A673 (cell line): ENCODE measurements around the gene TSPAN14.

ENCODE experiments used
- EZH2 ChIP-seq: fragments of 200-600 bp; sonication (generic); IDR thresholded peaks from 2 replicates; pipeline ENCODE4 v1.6.1; 2017; ENCODE audit warnings: borderline replicate concordance, low read depth, mild to moderate bottlenecking, mixed read lengths, antibody characterized with exemption, low read length; ENCODE audit not compliant: poor library complexity, severe bottlenecking
- TF ChIP-seq, protein P1 (sequence below): fragments of 300-800, 200-600 bp; sonication (generic); conservative IDR thresholded peaks from 2 replicates; pipeline ENCODE4 v1.5.1; 2017; ENCODE audit warnings: low read depth, mild to moderate bottlenecking, antibody characterized with exemption, low read length, moderate library complexity, mixed read lengths

DNA sequence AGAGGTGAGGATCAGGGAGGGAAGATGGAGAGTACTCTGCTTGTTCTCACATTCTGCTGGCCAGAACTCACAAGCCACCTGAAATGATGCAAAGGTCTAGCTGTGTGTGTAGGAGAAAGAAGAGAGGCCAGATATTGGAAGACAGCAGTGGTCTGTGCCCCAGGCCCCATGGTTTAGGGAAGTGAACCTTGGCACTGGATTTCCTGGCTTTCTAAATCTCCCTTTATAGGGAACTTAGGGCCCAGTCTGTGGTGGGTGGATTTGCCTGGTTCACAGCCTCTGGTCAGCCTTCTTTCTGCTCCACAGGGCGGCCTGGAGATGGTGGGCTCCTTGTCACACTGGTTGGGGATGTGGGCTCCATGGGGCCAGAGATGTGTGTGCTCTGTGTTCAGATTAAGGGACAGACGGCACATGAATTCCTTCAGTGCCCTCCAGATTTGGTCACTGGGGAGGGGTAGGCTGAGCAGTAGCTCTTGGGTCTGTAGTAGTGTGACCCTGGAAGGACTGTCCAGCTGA is 74.1 kb downstream of the TSPAN14 start:
- TF ChIP-seq, protein P1, sequence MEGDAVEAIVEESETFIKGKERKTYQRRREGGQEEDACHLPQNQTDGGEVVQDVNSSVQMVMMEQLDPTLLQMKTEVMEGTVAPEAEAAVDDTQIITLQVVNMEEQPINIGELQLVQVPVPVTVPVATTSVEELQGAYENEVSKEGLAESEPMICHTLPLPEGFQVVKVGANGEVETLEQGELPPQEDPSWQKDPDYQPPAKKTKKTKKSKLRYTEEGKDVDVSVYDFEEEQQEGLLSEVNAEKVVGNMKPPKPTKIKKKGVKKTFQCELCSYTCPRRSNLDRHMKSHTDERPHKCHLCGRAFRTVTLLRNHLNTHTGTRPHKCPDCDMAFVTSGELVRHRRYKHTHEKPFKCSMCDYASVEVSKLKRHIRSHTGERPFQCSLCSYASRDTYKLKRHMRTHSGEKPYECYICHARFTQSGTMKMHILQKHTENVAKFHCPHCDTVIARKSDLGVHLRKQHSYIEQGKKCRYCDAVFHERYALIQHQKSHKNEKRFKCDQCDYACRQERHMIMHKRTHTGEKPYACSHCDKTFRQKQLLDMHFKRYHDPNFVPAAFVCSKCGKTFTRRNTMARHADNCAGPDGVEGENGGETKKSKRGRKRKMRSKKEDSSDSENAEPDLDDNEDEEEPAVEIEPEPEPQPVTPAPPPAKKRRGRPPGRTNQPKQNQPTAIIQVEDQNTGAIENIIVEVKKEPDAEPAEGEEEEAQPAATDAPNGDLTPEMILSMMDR: no peak
- TF ChIP-seq EZH2: no peak
